HG02884 (cell line): ENCODE data around the gene PPP1R10.
"Not testable (repeated sequence)": the region's sequence is repeated elsewhere in the genome, so short reads cannot be mapped to it uniquely, and the experiment has no call there.

Experiments used
- ATAC-seq: cut with Tn5 transposase; IDR thresholded peaks from one replicate; pipeline ENCODE4 v1.9.1; 2021; ENCODE audit warnings: mild to moderate bottlenecking, moderate library complexity; ENCODE audit not compliant: unreplicated experiment

PPP1R10 gene

GRCh38 chr6:30616811-30617564 lies at the start of gene PPP1R10:
Gene PPP1R10 (minus strand): TSS chr6:30617243. CDS start chr6:30609944, 7,299 bp downstream.
- ATAC-seq, result peak; percentile 75

DNA sequence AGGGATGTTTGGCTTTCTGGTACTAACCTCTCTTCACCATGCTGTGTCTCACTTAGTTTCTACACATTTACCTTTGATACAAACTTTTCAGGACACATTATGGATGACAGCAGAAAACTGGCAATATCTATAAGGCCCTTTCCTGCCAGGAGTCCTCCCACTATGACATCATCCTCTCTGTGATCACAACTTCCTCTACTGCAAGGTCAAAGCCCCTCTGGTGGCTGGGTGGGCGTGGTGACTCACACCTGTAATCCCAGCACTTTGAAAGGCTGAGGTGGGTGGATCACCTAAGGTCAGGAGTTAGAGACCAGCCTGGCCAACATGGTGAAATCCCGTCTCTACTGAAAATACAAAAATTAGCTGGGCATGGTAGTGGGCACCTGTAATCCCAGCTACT lies 49.3 kb upstream of the PPP1R10 start:
- not testable (repeated sequence) for ATAC-seq

DNA sequence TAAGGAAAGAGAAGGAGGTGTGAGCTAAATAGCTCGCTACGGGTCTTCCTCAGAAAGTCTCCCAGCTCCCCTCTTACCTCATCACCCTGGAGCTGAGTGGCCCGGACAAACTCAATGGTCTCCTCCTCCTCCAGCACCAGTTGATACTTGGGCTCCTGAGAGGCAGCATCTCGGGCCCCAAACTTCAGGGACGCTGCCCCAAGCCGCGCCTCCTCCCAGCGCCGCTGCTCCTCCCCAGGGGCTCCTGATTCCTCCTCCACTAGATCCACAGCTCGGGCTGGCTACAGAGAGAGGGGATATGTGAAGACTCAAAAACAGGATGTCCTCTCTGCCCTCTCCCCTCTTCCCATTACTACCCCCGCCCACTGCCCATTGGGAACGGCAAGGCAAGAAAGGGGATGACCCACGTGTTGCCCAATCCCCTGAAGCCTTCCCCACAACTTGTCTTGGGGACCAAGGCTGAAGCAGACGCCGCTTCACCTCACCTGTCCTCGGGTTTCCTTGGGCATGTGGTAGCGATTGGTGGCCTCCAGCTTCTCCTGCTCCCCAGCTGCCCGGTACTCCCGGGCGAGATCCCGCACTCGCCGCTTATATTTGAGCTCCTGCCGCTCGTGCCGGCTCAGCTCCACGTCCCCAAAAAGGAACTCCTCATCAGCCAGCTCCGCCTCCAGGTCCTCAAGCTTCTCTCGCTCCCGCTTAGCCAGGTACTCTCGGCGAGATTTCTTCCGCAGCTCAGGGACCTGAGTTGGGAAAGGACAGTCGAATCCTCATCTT lies 48.1 kb upstream of the PPP1R10 start:
- no peak for ATAC-seq

- ATAC-seq, result not testable (repeated sequence)
Observed at GRCh38 chr6:30657922-30658321, 40.9 kb upstream of the PPP1R10 start.

DNA sequence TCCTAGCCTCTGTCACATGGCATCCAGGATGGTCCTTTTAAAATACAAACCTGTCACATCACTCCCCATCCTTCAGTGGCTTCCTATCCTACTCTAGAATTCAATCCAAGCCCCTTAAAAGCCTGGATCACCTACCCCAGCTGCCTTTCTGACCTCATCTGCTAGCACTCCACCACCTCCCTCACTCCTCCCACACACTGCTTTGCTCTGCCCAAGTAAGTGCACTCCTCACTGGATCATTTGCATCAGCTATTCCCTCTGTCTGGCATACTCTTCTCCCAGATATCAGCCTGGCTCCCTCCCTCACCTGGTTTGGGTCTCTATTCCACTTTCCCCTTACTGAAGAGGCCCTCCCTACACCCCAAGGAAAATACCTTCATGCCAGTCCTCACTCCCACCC lies 40.4 kb upstream of the PPP1R10 start:
- no peak for ATAC-seq

DNA sequence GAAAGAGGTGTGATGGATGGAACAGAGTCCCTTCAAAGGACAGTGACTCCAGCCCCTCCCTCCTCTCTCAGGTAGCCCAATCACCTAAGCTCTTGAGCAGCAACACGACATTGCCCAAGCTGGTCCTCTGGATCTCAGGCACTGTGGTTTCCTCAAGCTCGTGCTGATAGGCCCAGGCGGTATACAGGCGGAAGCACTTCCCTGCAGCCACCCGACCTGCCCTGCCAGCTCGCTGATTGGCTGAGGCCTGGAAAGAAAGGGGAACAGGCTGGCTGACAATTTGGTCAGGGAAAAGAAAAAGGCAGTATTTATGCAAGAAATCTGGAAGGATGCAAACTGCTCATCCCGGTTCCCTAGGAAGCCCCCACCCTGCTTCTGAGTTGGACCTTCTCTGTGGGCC lies 39.5 kb upstream of the PPP1R10 start:
- ATAC-seq, result no peak

GRCh38 chr6:30655743-30656094 lies 38.7 kb upstream of the PPP1R10 start:
- ATAC-seq, result no peak

DNA sequence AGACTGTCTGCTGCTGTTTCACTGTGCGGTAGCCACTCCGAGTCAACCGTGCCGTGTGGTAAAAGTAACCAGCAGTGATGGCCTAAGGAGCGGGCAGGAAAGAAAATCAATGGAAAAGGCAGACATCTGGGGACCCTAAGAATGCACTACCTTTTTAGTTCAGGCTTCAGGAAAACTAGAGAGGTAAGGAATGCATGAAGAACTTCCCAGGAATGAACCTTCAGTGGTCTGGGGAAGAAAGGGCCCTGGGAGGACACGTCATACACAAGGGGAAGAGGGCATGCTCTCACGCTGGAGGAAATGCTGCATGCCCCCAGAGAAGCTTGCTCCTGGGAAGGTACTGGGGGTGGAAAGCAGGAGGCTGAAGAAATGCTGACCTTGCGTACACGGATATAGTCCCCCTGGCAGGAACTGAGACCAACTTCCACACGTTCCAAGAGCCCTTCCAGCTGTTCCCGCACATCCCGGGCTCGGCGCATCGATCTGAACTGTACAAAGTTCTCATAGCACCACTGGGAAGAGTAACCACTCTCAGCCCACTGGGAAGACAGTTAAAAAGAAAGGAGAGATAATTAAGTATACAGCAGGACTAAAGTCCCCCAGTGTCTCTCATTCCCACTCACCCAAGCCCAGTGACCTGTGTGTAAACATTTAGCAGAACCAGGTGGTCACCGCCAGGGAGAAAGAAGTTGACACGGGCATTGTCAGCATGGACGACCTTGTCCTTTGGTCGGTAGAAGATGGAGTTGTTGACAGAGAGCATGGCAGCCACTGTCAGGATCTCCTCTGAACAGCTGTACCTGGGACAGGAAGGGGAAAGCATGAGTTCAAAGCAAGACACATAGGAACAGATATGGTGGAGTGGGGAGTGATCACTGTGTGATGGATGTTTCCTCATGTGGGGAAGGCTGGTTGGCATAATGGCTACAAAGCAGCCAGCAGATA lies 38.0 kb upstream of the PPP1R10 start:
- ATAC-seq, result no peak

DNA sequence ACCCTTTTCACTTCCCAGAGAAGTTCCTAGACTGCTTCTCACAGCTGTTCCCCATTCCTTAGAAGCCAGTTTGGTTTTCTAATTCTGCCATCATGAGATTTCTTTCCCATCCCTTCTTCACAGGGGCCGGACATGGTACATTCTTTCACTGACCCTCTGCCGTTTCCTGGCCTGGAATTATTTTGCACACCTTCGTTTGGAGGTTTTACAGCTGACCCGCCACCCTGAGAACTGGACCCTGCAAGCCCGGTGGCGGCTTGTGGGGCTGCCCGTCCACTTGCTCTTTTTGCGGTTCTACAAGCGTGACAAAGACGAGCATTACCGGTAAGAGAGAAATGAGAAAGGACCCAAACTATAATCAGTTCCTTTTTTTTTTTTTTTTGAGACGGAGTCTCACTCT lies 34.1 kb upstream of the PPP1R10 start:
- no peak for ATAC-seq

- ATAC-seq, result peak; percentile 53
Observed at GRCh38 chr6:30647242-30648116, 30.4 kb upstream of the PPP1R10 start.

DNA sequence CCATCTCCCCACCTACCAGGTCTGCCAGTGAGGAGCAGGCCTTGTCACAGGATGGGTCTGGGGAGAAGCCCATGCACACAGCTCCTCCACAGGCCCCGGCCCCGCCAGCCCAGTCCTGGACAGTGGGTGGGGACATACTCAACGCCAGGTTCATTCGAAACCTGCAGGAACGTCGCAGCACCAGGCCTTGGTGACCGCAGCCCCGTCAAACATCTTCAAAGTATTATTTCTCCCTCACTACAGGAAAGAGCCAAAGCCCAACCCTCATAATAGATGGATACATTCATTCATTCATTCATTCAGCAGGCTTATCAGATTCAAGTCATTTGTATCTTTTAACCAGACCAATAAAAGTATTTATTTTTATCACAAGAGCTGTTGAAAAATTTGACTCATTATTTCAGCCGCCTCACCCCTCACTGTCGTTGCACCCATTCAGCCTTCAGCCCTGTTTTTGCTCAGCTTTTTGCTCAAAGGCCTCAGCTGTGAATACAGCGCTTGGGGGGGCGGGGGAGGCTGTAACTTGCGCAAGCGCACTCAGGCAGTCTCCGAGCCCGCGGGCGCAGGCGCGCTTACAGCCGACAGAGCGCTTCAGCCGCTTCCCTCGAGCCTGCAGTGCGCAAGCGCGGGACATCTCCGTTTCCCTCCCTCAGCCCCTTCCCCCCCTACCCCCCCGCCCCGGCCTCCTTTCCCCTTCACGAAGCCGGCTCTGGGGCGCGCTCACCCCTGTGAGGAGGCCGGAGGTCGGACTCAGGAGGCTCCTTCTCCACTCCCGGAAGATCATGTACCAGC lies 29.6 kb upstream of the PPP1R10 start, which contains the start of gene C6orf136:
Gene C6orf136, plus strand, starts transcription at position 684 of the 792 bp plus-strand sequence. Its CDS starts 99 bp downstream, at position 783.
- peak; percentile 49 for ATAC-seq

GRCh38 chr6:30645989-30646388 lies 28.9 kb upstream of the PPP1R10 start:
- no peak for ATAC-seq

GRCh38 chr6:30644769-30645168 lies 27.7 kb upstream of the PPP1R10 start:
- ATAC-seq, result no peak

DNA sequence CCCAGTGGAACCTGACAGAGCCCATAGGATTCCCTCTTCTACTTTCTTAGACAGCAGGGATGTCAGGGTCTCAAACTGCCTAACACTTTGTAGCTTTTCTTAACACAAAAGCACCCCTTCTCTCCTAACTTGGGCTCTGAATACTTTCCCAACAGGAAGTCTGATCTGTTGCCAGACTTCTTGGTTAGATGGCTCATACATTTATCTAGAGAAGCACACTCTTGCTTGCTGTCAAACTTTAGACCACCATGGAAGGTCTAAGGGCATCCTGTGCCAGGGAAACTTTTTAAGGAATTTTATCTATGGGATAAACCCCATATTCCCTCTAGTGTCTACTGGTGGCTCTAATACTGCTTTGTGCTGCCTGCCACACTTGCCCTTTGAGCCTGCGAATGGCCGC lies 26.6 kb upstream of the PPP1R10 start:
- no peak for ATAC-seq

DNA sequence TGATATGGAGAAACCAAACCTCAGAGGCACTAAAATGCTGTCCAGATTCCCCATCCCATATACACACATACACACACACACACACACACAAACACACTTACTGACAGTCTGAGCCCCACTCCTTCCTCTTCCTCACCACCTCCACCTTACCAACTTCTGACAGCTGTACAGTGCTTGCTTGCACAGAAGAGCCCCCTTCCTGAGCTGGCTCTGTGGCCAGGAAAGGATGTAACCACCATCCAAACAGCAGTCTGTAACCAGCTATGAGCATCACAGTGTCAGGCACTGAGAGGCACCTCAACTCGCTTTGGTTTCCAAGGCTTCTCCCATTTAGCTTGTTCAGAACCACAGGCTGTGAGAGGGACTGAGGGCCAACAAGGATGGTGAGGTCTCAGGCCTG lies 24.0 kb upstream of the PPP1R10 start:
- ATAC-seq, result no peak

- ATAC-seq, result no peak
Observed at GRCh38 chr6:30640481-30640880, 23.4 kb upstream of the PPP1R10 start.

DNA sequence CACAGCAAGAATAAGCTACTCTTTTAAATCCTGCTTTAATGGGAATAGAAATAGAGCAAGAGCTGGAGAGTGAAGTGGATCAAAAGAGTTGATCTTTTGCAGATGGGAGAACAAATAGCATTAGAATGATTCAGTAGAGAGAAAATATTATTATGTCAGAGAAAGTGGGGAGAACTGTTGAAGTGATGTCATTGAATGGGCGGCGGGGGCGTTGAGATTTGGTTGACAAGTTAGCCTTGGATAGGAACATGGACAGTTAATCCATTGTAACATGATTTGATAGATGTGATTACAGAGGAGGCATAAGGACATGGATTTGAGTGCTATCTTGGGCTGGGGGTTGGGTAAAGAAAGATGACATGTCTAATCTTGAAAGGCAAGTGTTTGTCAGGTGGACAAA lies 18.8 kb upstream of the PPP1R10 start:
- no peak for ATAC-seq

DNA sequence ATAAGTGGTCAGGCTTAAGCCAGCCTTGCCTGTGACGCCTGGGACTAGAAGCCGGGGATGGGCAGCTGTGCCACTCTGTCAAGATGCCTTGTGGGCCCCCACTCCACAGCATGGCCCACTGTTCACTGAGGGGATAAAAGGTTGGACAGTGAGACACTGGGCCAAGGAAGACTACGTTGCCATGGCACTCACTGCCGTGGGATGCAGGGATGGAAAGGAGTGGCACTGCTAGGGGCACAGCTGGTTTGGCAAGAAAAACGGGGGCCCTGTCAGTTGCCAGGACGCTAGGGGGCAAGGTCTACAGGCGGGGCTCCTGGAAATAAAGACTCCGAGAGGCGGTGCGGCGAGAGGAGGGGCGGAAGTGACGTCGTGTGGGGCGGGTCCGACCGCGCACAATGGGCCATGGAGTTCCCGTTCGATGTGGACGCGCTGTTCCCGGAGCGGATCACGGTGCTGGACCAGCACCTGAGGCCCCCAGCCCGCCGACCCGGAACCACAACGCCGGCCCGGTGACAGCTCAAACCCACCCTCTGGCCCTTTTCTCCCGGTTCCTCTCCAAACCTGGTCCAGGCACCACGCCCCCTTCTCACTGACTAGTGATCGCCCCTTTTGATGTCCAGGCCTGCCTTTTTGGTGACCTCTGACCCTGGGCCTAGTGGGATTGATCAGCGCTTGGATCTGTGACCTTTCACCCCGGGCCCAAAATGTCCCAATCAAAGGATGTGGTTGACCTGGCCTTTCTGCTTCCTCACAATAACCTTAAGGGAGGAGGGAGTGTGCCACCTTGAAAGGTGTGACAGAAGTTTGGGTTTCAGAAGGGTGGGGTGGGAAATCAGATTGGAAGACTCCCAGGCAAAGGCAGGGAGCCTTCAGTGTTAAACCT lies 9.7 kb upstream of the PPP1R10 start, which contains the start of gene ATAT1:
Gene ATAT1, plus strand, starts transcription at position 391 of the 883 bp plus-strand sequence.
- peak; percentile 87 for ATAC-seq
